GM13977 (cell line): Measurements from ENCODE around the gene TMEM150A.

Experiments
- DNase-seq: peaks from one replicate; pipeline ENCODE4 v3.0.0; 2012; ENCODE audit warnings: low spot score
- in situ Hi-C: fragments of 300-500 bp; cut with MboI; formaldehyde crosslinking; loops from one replicate; pipeline ENCODE4 v1.12.0; 2022; ENCODE audit warnings: low sequenced_read_pairs, low pct_unique_long_range_greater_than_20kb, mixed read lengths, inconsistent platforms; ENCODE audit not compliant: unreplicated experiment
- TF ChIP-seq, protein P1 (sequence below): IDR thresholded peaks from 2 replicates; pipeline ENCODE4 v1.5.1; 2012; ENCODE audit warnings: mild to moderate bottlenecking, control low read depth; ENCODE audit not compliant: insufficient read depth; ENCODE audit errors: extremely low read depth, missing control alignments

TMEM150A gene

DNA sequence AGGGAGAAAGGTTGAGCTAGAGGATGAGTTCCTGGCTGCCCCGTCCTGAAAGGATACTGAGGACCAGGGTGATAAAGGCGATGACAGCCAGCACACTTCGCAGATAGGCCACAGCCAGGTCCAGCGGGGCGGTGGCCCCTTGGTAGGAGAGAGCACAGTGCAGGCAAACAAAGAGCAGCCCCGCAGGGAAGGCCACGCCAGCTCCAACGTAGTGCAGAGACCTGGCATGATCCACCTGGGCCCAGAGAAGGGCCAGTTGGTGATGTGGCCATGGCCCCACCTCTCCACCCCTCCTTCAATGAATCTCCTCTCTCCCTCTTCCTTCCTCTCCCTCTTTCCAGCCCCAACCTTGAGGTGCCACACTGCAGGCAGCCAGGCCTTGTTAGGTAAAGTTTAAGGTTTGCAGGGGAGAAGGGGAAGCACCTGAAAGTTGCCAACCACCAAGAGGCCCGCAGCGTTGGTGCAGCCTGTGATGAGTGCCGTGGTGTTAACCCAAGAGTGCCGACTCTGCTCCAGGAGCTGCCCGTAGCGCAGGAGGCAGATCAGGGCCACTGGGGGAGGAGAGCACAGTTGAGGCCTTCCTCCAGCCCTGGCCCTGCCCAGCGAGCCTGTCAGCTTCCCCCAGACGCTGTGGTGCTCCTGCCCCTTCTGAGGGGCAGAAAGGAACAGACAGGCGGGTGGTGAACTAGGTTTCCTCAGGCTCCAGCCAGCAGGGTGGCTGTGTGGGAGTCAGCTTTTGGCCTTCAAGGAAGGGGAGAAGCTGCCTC lies 2.8 kb downstream of the TMEM150A start:
- in situ Hi-C loops: no loop called here
- DNase-seq: no peak
- TF ChIP-seq, protein P1, sequence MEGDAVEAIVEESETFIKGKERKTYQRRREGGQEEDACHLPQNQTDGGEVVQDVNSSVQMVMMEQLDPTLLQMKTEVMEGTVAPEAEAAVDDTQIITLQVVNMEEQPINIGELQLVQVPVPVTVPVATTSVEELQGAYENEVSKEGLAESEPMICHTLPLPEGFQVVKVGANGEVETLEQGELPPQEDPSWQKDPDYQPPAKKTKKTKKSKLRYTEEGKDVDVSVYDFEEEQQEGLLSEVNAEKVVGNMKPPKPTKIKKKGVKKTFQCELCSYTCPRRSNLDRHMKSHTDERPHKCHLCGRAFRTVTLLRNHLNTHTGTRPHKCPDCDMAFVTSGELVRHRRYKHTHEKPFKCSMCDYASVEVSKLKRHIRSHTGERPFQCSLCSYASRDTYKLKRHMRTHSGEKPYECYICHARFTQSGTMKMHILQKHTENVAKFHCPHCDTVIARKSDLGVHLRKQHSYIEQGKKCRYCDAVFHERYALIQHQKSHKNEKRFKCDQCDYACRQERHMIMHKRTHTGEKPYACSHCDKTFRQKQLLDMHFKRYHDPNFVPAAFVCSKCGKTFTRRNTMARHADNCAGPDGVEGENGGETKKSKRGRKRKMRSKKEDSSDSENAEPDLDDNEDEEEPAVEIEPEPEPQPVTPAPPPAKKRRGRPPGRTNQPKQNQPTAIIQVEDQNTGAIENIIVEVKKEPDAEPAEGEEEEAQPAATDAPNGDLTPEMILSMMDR: no peak

DNA sequence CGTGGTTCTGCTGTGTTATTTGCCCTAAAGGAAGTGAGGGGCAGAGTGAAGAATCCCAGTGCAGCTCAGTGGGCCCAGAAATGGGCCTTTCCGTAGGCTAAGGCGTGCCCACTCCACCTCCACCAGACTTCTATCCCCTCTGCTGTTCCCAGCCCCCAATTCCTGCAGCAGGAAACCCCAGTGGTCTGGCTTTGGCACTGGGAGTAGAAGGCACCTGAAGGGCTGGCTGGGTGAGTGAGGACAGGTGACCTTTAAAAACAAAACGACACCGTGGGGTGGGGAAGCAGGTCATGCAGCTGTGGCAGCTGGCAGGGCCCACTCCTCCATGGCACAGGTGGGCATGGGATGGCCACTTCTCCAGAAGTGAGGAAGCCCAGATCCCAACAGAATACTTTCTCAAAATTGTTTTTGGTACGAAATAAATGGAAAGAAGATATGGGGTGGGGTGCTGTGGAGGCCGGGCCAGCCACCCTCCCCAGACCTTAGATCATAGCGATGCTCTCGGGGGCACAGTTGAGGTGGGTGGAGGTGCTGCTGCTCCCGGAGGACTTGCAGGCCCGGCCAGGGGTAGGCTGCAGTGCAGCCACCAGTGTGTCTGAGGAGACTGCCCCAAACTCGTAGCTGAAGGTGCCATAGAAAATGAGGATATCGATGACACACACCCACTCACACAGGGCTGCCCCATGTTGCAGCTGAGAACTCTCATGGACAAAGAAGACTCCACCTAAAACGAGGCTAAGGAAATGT lies 3.7 kb downstream of the TMEM150A start:
- no peak for DNase-seq
- TF ChIP-seq, protein P1: no peak
- in situ Hi-C loops: no loop called here

DNA sequence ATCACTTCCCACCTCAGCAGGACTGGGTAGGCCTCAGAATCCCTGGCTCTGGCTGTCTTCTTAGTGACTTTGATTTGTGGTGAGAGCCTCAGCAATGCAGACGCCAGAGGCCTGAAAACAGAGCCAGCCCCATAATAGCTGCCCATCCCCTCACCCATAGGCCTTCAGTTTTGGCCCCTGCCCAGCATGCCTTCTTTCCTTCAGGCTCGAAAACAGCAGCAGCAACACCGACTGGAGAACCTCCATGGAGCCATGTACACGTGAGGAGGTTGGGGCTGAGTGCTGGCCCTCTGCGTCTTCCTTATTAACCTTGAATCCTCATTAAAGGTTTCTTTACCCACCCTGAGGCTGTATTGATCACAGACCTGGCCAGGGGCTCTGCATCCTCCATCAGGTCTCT lies 5.3 kb downstream of the TMEM150A start:
- TF ChIP-seq, protein P1: no peak
- DNase-seq: no peak
- in situ Hi-C loops: no loop called here

DNA sequence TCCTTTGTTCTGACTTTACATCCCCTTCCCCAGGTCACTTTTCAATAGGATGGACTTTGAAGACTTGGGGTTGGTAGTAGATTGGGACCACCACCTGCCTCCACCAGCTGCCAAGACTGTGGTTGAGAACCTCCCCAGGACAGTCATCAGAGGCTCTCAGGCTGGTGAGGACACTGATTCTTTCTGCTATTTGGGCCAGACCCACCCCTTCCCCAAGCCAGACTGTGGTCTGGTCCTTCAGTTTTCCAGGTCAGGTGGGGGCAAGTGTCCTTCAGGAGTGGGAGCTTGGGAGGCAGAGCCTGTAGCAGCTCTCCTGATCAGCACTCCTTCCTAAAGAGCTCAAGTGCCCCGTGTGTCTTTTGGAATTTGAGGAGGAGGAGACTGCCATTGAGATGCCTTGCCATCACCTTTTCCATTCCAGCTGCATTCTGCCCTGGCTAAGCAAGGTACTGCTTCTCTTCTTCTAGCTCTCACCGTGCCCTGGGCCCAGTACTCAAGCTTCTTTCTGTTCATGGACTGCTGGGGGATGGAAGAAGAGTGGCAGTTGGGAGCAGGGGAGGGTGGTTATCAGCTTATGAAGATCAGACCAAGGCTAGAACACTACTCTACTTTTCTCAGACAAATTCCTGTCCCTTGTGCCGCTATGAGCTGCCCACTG lies 5.9 kb downstream of the TMEM150A start:
- in situ Hi-C loops: no loop called here
- TF ChIP-seq, protein P1: no peak
- no peak for DNase-seq

DNA sequence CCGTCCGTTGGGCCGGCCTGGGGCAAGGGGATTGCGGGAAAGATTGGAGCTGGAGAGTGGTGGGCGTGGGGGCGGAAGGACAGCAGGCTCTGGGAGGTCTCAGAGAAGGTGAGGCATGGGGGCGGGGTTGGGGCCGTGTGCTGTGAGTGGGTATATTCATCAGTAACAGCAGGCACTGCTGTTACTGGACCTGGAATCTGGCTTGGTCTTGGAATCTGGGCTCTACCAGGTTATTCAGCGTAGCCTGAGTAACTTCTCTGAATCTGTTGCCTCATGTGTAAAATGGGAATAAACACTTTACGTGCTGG lies 6.5 kb downstream of the TMEM150A start:
- in situ Hi-C loops: no loop called here
- DNase-seq: no peak
- TF ChIP-seq, protein P1: no peak

DNA sequence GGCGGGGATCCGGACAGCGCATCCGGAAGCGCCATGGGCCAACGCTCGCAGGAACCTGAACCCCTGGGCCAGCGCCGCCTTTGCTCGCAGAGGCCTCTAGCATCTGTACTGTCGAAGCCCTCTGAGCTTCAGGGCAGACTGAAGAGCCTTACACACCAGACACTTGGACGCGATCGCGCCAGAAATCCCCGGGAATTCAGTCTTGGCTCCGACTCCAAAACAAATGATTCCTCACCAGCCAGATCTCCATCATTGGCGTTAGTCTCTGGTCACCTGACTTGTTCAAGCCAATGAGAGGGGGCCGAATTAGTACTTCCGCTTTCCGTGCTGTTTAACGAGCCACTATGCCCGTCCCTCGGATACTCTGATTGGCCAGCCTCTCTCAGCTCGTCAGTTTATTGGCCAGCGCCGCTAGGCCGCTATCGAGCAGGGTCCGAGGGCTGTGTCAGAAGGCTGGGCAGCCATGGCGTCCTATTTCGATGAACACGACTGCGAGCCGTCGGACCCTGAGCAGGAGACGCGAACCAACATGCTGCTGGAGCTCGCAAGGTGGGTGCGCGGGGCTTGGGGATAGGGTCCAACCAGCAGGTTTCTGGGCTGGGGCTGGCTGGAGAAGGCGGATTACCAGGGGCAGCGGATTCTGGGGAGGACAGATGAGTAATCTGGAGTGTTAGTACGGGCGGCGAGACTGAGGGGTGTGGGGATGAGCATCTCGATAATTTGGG lies 7.0 kb downstream of the TMEM150A start, which contains the start of gene RNF181:
Gene RNF181 (plus strand): TSS at position 445 of the 725 bp plus-strand sequence. CDS start 19 bp downstream, at position 464.
- DNase-seq: peak; percentile 96
- TF ChIP-seq, protein P1: no peak
- in situ Hi-C loops: no loop called here
